Measurements from ENCODE around the gene HOXA4. TPM values are rescaled to one million over a fixed set of nuclear protein-coding genes. Genes with fewer than 3 reads are reported as not detected.

HOXA4 gene
- total RNA-seq, 1 donor, result 0.72 TPM

DNA sequence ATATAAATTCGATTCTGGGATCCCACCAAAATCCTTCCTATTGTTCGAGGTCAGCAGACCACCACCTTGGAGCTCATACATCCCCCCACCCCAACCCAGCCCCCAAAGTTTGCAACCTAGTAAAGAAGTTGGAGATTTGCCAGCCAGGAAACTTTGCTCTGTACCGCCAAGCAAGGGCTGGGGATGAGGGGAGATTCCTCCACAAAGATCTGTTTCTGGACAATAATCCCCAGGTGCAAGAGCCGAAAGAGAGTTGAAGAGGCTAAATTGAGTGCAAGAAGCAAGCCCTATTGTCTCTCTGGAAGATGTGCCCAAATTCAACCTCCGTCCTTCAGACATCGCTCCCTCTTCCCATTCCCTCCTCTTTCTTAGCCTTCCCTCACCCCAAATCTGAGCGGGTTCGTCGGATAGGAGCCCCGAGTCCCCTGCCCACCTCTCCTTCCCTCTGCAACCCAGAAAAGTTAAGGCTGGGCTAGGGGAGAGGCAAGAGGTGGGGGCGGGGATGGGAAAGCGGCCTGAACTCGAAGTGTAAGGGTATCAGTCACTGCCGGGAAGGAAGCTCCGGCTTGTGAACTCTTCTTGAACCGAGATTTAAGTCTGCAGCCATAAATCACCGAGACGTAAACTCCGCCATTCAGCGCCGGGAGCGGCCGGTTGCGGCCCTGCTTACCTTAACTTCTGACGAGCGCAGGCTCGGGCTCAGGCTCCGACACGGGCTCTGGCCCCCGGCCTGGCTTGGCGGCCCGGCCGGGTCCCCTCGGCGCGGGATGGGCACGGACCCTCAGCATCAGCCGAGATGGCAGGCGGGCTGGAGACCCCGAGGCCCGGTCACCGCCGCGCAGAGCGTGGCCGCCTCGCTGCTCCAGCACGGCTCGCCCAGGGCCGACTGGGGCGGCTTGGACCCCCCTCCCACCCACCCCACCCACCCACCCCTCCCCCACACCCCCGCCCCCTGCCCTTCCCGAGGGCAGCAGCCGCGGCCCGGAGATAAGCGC lies 17.3 kb downstream of the HOXA4 start:
- Histone ChIP-seq H3K79me2 (ENCODE audit: insufficient read depth, low read length) (peaks cover 22% of the 10 kb centered on the region), H3K9me3 (ENCODE audit: low read depth, low read length) (no peaks in the 10 kb centered on the region), H3K36me3 (ENCODE audit: insufficient read depth, low read length) (peaks cover 4% of the 10 kb centered on the region), H3K27ac (ENCODE audit: low read depth, low read length) (peak overlapping the region; percentile 97), H3K4me3 (ENCODE audit: insufficient read depth, low read length) (peak overlapping the region; percentile 64), H3K4me2 (ENCODE audit: insufficient read depth, low read length) (peak overlapping the region; percentile 89), H3K27me3 (ENCODE audit: insufficient read depth, low read length) (no peaks in the 10 kb centered on the region), H3K4me1 (ENCODE audit: insufficient read depth, low read length) (peaks cover 49% of the 10 kb centered on the region), H4K20me1 (ENCODE audit: insufficient read depth, low read length) (peaks cover 16% of the 10 kb centered on the region), H2AFZ (ENCODE audit: low read length) (no peak overlapping the region)
- no peak for TF ChIP-seq CTCF (IDR thresholded peaks at IDR 0.05; ENCODE audit: extremely low read depth, low read depth, low read length)
- peak; percentile 85 for DNase-seq (ENCODE audit: insufficient read length, low spot score, missing footprints)

DNA sequence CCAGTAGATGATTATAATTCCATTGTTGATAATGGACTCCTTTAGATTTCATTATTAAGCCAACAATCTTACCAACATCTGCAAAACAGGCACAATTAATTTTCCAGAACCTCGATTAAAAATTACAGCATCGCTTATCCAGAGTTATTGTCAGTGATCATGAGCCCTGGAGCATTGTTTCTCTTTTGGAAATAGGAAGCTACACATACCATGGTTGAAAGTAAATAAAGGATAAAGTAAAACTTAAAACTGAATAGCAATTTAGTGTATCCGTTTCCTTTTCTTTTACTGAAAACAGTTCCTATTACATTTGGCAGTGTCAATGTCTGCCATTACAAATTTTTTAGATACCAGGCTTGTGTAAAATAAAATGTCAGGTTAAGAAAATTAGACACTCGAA lies 18.2 kb downstream of the HOXA4 start:
- peak; percentile 84 for DNase-seq (ENCODE audit: insufficient read length, low spot score, missing footprints)
- H3K9me3 ChIP-seq (ENCODE audit: low read depth, low read length), result no peaks in the 10 kb centered on the region
- peak overlapping the region; percentile 3 for H3K4me3 ChIP-seq (ENCODE audit: insufficient read depth, low read length)
- peak overlapping the region; percentile 89 for H3K4me2 ChIP-seq (ENCODE audit: insufficient read depth, low read length)
- H3K27ac ChIP-seq (ENCODE audit: low read depth, low read length), result peak overlapping the region; percentile 97
- no peak for TF ChIP-seq CTCF (IDR thresholded peaks at IDR 0.05; ENCODE audit: extremely low read depth, low read depth, low read length)
- peaks cover 4% of the 10 kb centered on the region for H3K36me3 ChIP-seq (ENCODE audit: insufficient read depth, low read length)
- H2AFZ ChIP-seq (ENCODE audit: low read length), result no peak overlapping the region
- peaks cover 13% of the 10 kb centered on the region for H4K20me1 ChIP-seq (ENCODE audit: insufficient read depth, low read length)
- peaks cover 22% of the 10 kb centered on the region for H3K79me2 ChIP-seq (ENCODE audit: insufficient read depth, low read length)
- H3K4me1 ChIP-seq (ENCODE audit: insufficient read depth, low read length), result peaks cover 49% of the 10 kb centered on the region
- no peaks in the 10 kb centered on the region for H3K27me3 ChIP-seq (ENCODE audit: insufficient read depth, low read length)

DNA sequence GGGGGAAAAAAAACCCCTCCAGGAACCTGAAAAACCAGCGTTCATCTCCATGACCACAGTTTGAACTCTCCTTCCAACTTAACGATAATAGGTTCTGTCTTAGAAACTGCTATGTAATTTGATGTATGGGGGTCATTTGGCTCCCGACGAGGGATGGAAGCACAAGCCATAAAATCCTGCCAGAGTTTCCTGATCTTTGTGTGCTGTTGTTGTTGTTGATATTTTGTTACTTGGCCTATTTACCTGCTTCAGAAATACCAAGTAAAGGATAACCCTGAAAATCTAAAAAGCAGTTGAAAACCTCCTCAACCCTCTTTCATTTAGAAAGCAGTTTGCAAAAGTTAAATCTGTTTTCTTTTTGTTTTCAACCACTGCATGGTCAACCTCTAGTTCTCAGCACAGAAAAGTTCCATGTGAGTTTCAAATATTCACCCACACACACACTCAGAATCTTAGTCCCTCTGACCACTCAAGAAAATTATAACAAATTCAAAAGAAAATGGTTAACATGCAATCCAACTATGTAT lies 18.7 kb downstream of the HOXA4 start:
- peak overlapping the region; percentile 89 for H3K4me2 ChIP-seq (ENCODE audit: insufficient read depth, low read length)
- no peak for DNase-seq (ENCODE audit: insufficient read length, low spot score, missing footprints)
- H2AFZ ChIP-seq (ENCODE audit: low read length), result no peak overlapping the region
- peaks cover 4% of the 10 kb centered on the region for H3K36me3 ChIP-seq (ENCODE audit: insufficient read depth, low read length)
- peaks cover 49% of the 10 kb centered on the region for H3K4me1 ChIP-seq (ENCODE audit: insufficient read depth, low read length)
- peaks cover 8% of the 10 kb centered on the region for H4K20me1 ChIP-seq (ENCODE audit: insufficient read depth, low read length)
- no peaks in the 10 kb centered on the region for H3K27me3 ChIP-seq (ENCODE audit: insufficient read depth, low read length)
- H3K4me3 ChIP-seq (ENCODE audit: insufficient read depth, low read length), result peak overlapping the region; percentile 60
- peaks cover 22% of the 10 kb centered on the region for H3K79me2 ChIP-seq (ENCODE audit: insufficient read depth, low read length)
- H3K27ac ChIP-seq (ENCODE audit: low read depth, low read length), result peak overlapping the region; percentile 97
- no peaks in the 10 kb centered on the region for H3K9me3 ChIP-seq (ENCODE audit: low read depth, low read length)
- TF ChIP-seq CTCF (IDR thresholded peaks at IDR 0.05; ENCODE audit: extremely low read depth, low read depth, low read length), result no peak
